DMS153 treated with DMSO at 0.1 percent for 48 hours (cell line): ENCODE data around the gene MRPS24.
A peak's percentile ranks its signal among the peaks of the same experiment; 100 is the strongest.
"Not testable (repeated sequence)": the region's sequence is repeated elsewhere in the genome, so short reads cannot be mapped to it uniquely, and the experiment has no call there.

ENCODE experiments used
- DNase-seq: peaks from one replicate; lab custom pipeline; 2025; ENCODE audit not compliant: unreplicated experiment; lab: John Stamatoyannopoulos, UW

The MRPS24 gene

DNA sequence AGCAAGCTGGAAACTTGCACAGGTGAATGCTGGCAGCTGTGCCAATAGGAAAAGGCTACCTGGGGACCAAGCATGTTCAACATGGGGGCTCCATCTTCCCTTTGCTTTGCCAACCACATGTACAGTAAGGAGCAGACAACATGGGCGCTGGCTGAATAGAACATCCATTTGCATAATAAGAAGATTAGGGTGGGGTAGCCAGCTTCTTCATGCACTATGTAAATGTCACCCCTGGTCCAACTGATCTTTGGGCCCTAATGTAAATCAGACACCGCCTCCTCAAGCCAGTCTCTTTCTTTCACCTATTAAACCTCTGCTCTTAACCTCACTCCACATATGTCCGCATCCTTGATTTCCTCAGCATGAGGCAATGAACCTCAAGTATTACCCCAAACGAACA lies 26.0 kb downstream of the MRPS24 start:
- DNase-seq = no peak

- DNase-seq = no peak
Measured at GRCh38 chr7:43838201-43838658, 31.1 kb downstream of the MRPS24 start.

DNA sequence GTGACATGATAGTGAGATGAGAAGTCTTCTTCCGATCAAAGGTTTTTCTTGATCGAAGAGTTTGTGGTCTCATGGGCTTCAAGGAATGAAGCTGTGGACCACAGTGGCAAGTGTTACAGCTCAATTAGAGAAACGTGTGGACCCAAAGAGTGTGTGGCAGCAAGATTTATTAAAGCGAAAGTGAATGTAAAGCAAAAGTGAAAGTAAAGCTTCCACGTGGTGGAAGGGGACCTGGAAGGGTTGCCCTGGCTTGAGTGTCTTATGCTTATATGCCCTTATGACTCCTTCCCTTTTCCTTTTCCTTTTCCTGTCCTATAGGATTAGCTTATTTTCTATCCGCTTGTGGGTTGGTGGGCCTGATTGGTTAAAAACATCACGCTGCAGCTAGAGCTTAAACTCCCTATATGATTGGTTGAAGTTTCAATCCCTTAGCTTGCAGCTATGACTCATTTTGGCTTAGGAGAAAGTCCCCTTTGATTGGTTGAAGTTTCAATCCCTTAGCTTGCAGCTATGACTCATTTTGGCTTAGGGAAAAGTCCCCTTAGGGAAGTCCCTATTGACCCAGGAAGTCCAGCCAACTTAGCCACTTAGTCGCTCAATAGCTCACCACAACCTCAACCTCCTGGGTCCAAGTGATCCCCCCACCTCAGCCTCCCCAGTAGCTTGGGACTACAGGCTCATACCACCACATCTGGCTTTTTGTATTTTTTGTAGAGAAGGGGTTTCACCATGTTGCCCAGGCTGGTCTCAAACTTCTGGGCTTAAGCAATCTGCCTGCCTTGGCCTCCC lies 34.7 kb downstream of the MRPS24 start:
- peak; percentile 9 for DNase-seq

- not testable (repeated sequence) for DNase-seq
Measured at GRCh38 chr7:43830917-43831316, 38.4 kb downstream of the MRPS24 start.

DNA sequence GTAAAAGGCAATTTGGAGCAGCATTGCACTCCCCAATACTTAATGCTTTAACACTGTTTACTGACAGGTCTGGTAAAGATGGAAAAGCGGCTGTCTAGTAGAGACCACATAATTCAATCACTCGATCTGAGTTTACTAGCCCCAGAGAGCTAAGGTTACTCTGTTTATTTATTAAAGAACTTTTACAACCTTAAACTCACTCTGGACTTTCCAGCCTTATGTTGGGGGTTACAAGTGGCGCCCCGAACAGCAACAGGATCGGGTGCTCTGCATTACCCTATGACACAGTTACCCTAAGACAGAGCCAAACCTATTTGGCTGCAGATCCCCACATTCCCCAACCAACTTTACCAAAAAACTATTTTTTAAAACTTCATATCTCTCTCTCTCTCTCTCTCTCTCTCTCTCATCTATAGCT lies 43.9 kb downstream of the MRPS24 start:
- no peak for DNase-seq

GRCh38 chr7:43824963-43825362 lies 44.4 kb downstream of the MRPS24 start:
- DNase-seq = no peak

GRCh38 chr7:43824513-43824912 lies 44.8 kb downstream of the MRPS24 start:
- DNase-seq = not testable (repeated sequence)

GRCh38 chr7:43823941-43824340 lies 45.4 kb downstream of the MRPS24 start:
- DNase-seq = no peak

DNA sequence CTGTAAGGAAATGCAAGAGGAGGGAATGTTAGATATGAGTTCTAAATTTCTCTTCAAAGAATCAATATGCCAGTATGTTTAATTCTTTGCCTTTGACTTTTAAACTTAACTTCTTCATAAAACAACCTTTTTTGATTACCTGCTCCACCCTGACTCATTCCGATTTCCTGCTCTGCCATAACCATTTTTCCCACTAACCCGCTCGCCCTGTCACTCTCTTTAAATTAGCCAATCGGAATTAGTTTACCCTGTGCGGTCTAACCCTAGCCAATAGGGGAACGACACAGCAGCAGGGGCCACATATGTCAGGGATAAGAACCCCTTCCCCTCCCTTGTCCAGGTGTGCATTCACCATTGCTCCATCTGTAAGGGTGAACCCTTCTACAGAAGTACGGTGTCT lies 45.9 kb downstream of the MRPS24 start:
- not testable (repeated sequence) for DNase-seq
